Uterus (tissue), 4 donors: ENCODE measurements around the gene APOA5. TPM values are rescaled to one million over a fixed set of nuclear protein-coding genes. Genes with fewer than 3 reads are reported as not detected.
"Not testable (repeated sequence)": the region's sequence is repeated elsewhere in the genome, so short reads cannot be mapped to it uniquely, and the experiment has no call there.

Experiments
- DNase-seq, 2 donors: peaks; one replicate each; pipeline ENCODE4 v3.0.0-alpha.2; 2019 to 2020
- H3K27ac ChIP-seq, 2 donors: fragments of 200-600 bp; sonication (generic); 1 replicate in 1 of 2; 2 replicates in 1 of 2; pipeline ENCODE4 v1.5.1; 2016 to 2018
- H3K27me3 ChIP-seq, 2 donors: fragments of 200-600 bp; sonication (generic); one replicate each; pipeline ENCODE4 v1.5.1; 2018 to 2019; ENCODE audit warnings: control low read depth in 1 of 2
- H3K36me3 ChIP-seq, 2 donors: fragments of 200-600 bp; sonication (generic); one replicate each; pipeline ENCODE4 v1.5.1; 2019; ENCODE audit warnings: control low read depth in 1 of 2
- H3K4me1 ChIP-seq, 2 donors: fragments of 200-600 bp; sonication (generic); one replicate each; pipeline ENCODE4 v1.5.1; 2018 to 2019; ENCODE audit warnings: control low read depth in 1 of 2
- H3K4me3 ChIP-seq, 2 donors: fragments of 200-600 bp; sonication (generic); 1 replicate in 1 of 2; 2 replicates in 1 of 2; pipeline ENCODE4 v1.5.1; 2018 to 2019; ENCODE audit warnings: mild to moderate bottlenecking in 1 of 2
- H3K9me3 ChIP-seq, 2 donors: fragments of 200-600 bp; sonication (generic); one replicate each; pipeline ENCODE4 v1.5.1; 2019; ENCODE audit warnings: control low read depth in 1 of 2
- CTCF ChIP-seq, 4 experiments: fragments of 200-600 bp in 2 of 4; fragments of 450-650 bp in 2 of 4; sonication (generic) in 2 of 4; IDR thresholded peaks; one replicate each; pipeline ENCODE4 v1.5.1; 2016 to 2019; ENCODE audit warnings: antibody characterized with exemption in 4 of 4, mild to moderate bottlenecking in 2 of 4, moderate library complexity in 1 of 4
- POLR2A ChIP-seq, 2 donors: fragments of 450-650 bp; IDR thresholded peaks; one replicate each; pipeline ENCODE4 v1.6.1; 2016; ENCODE audit warnings: antibody characterized with exemption in 2 of 2, mild to moderate bottlenecking in 1 of 2, moderate library complexity in 1 of 2
- intact Hi-C: fragments of 100-400 bp; cut with DNase I; formaldehyde crosslinking; loops from one replicate; pipeline ENCODE4 v1.15.1; 2023; ENCODE audit warnings: low total_unique reads
- total RNA-seq, 4 donors: library from RNA; depleted of rRNA in 3 of 4; stranded (reverse); fragments of >200 nt in 3 of 4; gene quantifications; one replicate each; pipeline versions ENCODE4 v1.1.0 to v1.2.4, GENCODE V29; 2014 to 2023
- donor health status: DM: yes; HTN: yes; CAD: no.

APOA5 gene
- total RNA-seq, 4 donors from 2014 or later: not detected

- Histone ChIP-seq H3K9me3 (no peaks in the 10 kb centered on the region), H3K27me3 (no peaks in the 10 kb centered on the region), H3K4me1 (no peaks in the 10 kb centered on the region), H3K4me3 (no peak overlapping the region), H3K27ac (no peak overlapping the region), H3K36me3 (no peaks in the 10 kb centered on the region)
- no peak for DNase-seq
- TF ChIP-seq CTCF (IDR thresholded peaks at IDR 0.05): no peak
- TF ChIP-seq POLR2A (IDR thresholded peaks at IDR 0.05): no peak
- intact Hi-C loops: no loop called here
Observed at GRCh38 chr11:116804001-116804400, 12.3 kb upstream of the APOA5 start.

DNA sequence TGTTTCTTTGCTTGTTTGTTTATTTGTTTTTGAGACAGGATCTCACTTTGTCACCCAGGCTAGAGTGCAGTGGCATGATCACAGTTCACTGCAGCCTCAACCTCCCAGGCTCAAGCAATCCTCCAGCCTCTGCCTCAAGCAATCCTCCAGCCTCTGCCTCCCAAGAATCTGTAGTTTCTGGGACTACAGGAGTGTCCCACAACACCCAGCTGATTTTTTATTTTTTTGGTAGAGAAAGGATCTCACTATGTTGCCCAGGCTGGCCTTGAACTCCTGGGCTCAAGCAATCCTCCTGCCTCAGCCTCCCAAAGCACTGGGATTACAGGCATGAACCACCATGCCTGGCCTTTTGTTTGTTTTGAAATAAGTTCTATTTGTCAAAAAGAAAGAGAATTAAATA is 10.0 kb upstream of the APOA5 start:
- H3K27me3 ChIP-seq, H3K36me3 ChIP-seq, H3K27ac ChIP-seq, H3K4me1 ChIP-seq, H3K4me3 ChIP-seq, DNase-seq, intact Hi-C loops, H3K9me3 ChIP-seq: not testable (repeated sequence)

GRCh38 chr11:116800610-116801009 is 8.9 kb upstream of the APOA5 start:
- Histone ChIP-seq H3K4me3 (no peak overlapping the region), H3K27ac (no peak overlapping the region), H3K4me1 (no peaks in the 10 kb centered on the region), H3K27me3 (no peaks in the 10 kb centered on the region), H3K9me3 (no peaks in the 10 kb centered on the region), H3K36me3 (no peaks in the 10 kb centered on the region)
- no peak for DNase-seq
- no peak for TF ChIP-seq POLR2A (IDR thresholded peaks at IDR 0.05)
- no peak for TF ChIP-seq CTCF (IDR thresholded peaks at IDR 0.05)
- intact Hi-C loops: no loop called here

- no peaks in the 10 kb centered on the region for H3K27me3 ChIP-seq
- H3K36me3 ChIP-seq: no peaks in the 10 kb centered on the region
- H3K9me3 ChIP-seq: no peaks in the 10 kb centered on the region
- no peak overlapping the region for H3K27ac ChIP-seq
- no peak overlapping the region for H3K4me3 ChIP-seq
- no peak for DNase-seq
- intact Hi-C loops: loop anchor here (10.0 kb wide), 1 partner anchor 426 kb away; no protein-coding TSS in a partner anchor
- H3K4me1 ChIP-seq: no peaks in the 10 kb centered on the region
- TF ChIP-seq POLR2A (IDR thresholded peaks at IDR 0.05) (no peak), CTCF (IDR thresholded peaks at IDR 0.05) (no peak)
Observed at GRCh38 chr11:116798368-116798767, 6.7 kb upstream of the APOA5 start.

DNA sequence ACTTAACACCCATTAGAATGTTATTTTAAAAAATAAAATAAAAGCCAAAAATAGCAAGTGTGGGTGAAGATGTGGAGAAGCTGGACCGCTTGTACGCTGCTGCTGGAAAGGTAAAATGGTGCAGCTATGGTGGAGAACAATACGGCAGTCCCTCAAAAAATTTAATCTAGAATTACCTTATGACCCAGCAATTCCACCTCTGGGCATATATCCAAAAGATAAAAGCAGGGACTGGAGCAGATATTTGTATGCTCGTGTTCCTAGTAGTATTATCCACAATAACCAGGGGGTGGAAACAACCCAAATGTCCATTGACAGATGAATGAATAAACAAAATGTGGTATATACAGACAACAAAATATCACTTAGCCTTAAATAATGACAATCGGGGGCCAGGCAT is 6.1 kb upstream of the APOA5 start:
- TF ChIP-seq CTCF (IDR thresholded peaks at IDR 0.05) (no peak), POLR2A (IDR thresholded peaks at IDR 0.05) (no peak)
- intact Hi-C loops: loop anchor here (10.0 kb wide), 1 partner anchor 427 kb away; no protein-coding TSS in a partner anchor
- Histone ChIP-seq H3K36me3 (no peaks in the 10 kb centered on the region), H3K27ac (no peak overlapping the region), H3K4me1 (no peaks in the 10 kb centered on the region), H3K9me3 (no peaks in the 10 kb centered on the region), H3K27me3 (no peaks in the 10 kb centered on the region), H3K4me3 (no peak overlapping the region)
- DNase-seq: no peak

- H3K9me3 ChIP-seq: no peaks in the 10 kb centered on the region
- no peak for TF ChIP-seq CTCF (IDR thresholded peaks at IDR 0.05)
- no peak for TF ChIP-seq POLR2A (IDR thresholded peaks at IDR 0.05)
- no peaks in the 10 kb centered on the region for H3K4me1 ChIP-seq
- intact Hi-C loops: loop anchor here (10.0 kb wide), 1 partner anchor 428 kb away; no protein-coding TSS in a partner anchor
- H3K27me3 ChIP-seq: no peaks in the 10 kb centered on the region
- H3K36me3 ChIP-seq: no peaks in the 10 kb centered on the region
- DNase-seq: no peak
- H3K4me3 ChIP-seq: no peak overlapping the region
- H3K27ac ChIP-seq: no peak overlapping the region
Observed at GRCh38 chr11:116796548-116796947, 4.9 kb upstream of the APOA5 start.
